ENCODE data around the gene ANXA4. TPM values are rescaled to one million over a fixed set of nuclear protein-coding genes. Genes with fewer than 3 reads are reported as not detected.
"Not testable (repeated sequence)": the region's sequence is repeated elsewhere in the genome, so short reads cannot be mapped to it uniquely, and the experiment has no call there.

The ANXA4 gene
- polyA plus RNA-seq, 2 donors: 25.7 to 57.0 TPM

- H3K27ac ChIP-seq (ENCODE audit: low read depth in 2 of 2, low read length in 1 of 2): no peak overlapping the region
- 55 to 69% methylated on average over 3 of the region's 3 CpGs for WGBS, 2 donors
- no peak overlapping the region for H3K4me3 ChIP-seq (ENCODE audit: low read depth in 1 of 2, low read length in 2 of 2)
Measured at GRCh38 chr2:69797836-69798289, 55.9 kb downstream of the ANXA4 start.

GRCh38 chr2:69798290-69798908 is 56.5 kb downstream of the ANXA4 start:
- 29 to 36% methylated on average over 7 of the region's 7 CpGs for WGBS, 2 donors
- Histone ChIP-seq H3K4me3 (ENCODE audit: low read depth in 1 of 2, low read length in 2 of 2) (peak overlapping the region; percentile 11 to 32), H3K27ac (ENCODE audit: low read depth in 2 of 2, low read length in 1 of 2) (peak overlapping the region; percentile 12 to 61), H3K9me3 (ENCODE audit: control insufficient read depth in 2 of 2, insufficient read depth in 1 of 2, low read depth in 1 of 2, low read length in 1 of 2) (no peaks in the 10 kb centered on the region), H3K36me3 (ENCODE audit: control insufficient read depth in 2 of 2, insufficient read depth in 2 of 2, low read length in 1 of 2) (peaks cover 0 to 4% of the 10 kb centered on the region in 2 donors), H3K4me1 (ENCODE audit: control insufficient read depth in 2 of 2, insufficient read depth in 2 of 2, low read length in 1 of 2) (peaks cover 0 to 2% of the 10 kb centered on the region in 2 donors), H3K27me3 (ENCODE audit: control insufficient read depth in 1 of 2, insufficient read depth in 2 of 2, low read length in 2 of 2) (no peaks in the 10 kb centered on the region)

More at GRCh38 chr2:69797836-69798289, 55.9 kb downstream of the ANXA4 start:
- no peaks in the 10 kb centered on the region for H3K9me3 ChIP-seq (ENCODE audit: control insufficient read depth in 2 of 2, insufficient read depth in 1 of 2, low read depth in 1 of 2, low read length in 1 of 2)
- peaks cover 0 to 4% of the 10 kb centered on the region in 2 donors for H3K36me3 ChIP-seq (ENCODE audit: control insufficient read depth in 2 of 2, insufficient read depth in 2 of 2, low read length in 1 of 2)
- H3K27me3 ChIP-seq (ENCODE audit: control insufficient read depth in 1 of 2, insufficient read depth in 2 of 2, low read length in 2 of 2): no peaks in the 10 kb centered on the region
- H3K4me1 ChIP-seq (ENCODE audit: control insufficient read depth in 2 of 2, insufficient read depth in 2 of 2, low read length in 1 of 2): peaks cover 0 to 2% of the 10 kb centered on the region in 2 donors

DNA sequence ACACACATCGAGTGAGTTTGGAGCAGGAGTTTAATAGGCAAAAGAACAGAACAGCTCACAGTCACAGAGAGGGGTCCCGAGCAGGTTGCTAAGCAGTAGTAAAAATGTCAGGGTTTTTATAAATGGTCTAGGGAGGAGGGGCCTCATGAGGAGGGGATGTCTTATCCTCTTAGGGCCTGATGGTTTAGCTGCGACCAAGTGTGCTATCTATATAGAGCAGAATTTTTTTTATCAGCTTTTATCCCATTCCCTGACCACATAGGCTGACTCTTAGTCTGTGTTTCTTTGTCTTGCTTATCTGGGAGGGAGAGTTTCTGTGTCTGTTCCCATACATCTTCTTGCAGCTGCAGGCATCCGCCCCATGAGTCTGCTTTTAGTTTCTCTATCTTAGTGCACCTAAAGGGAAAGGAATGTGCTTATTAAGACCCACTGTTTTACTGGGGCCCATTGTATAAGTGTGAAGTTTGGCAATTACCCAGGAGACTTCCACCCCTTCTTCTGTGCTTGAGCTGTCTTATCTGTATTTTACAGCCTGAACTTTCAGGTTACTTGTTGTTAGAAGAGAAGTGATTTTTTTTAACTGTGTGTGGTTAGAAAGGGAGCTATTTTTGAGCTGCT is 57.1 kb downstream of the ANXA4 start:
- Histone ChIP-seq H3K27me3 (ENCODE audit: control insufficient read depth in 1 of 2, insufficient read depth in 2 of 2, low read length in 2 of 2) (no peaks in the 10 kb centered on the region), H3K4me3 (ENCODE audit: low read depth in 1 of 2, low read length in 2 of 2) (no peak overlapping the region), H3K36me3 (ENCODE audit: control insufficient read depth in 2 of 2, insufficient read depth in 2 of 2, low read length in 1 of 2) (peaks cover 0 to 2% of the 10 kb centered on the region in 2 donors), H3K27ac (ENCODE audit: low read depth in 2 of 2, low read length in 1 of 2) (peak overlapping the region; percentile 12 to 33), H3K9me3 (ENCODE audit: control insufficient read depth in 2 of 2, insufficient read depth in 1 of 2, low read depth in 1 of 2, low read length in 1 of 2) (no peaks in the 10 kb centered on the region), H3K4me1 (ENCODE audit: control insufficient read depth in 2 of 2, insufficient read depth in 2 of 2, low read length in 1 of 2) (peaks cover 0 to 2% of the 10 kb centered on the region in 2 donors)
- 39 to 61% methylated on average over 4 of the region's 4 CpGs for WGBS, 2 donors

GRCh38 chr2:69801745-69802290 is 59.9 kb downstream of the ANXA4 start:
- 92 to 97% methylated on average over 1 of the region's 1 CpG for WGBS, 2 donors
- Histone ChIP-seq H3K4me3 (ENCODE audit: low read depth in 1 of 2, low read length in 2 of 2) (no peak overlapping the region), H3K36me3 (ENCODE audit: control insufficient read depth in 2 of 2, insufficient read depth in 2 of 2, low read length in 1 of 2) (peaks cover 4 to 10% of the 10 kb centered on the region in 2 donors), H3K9me3 (ENCODE audit: control insufficient read depth in 2 of 2, insufficient read depth in 1 of 2, low read depth in 1 of 2, low read length in 1 of 2) (no peaks in the 10 kb centered on the region), H3K27ac (ENCODE audit: low read depth in 2 of 2, low read length in 1 of 2) (no peak overlapping the region), H3K27me3 (ENCODE audit: control insufficient read depth in 1 of 2, insufficient read depth in 2 of 2, low read length in 2 of 2) (no peaks in the 10 kb centered on the region), H3K4me1 (ENCODE audit: control insufficient read depth in 2 of 2, insufficient read depth in 2 of 2, low read length in 1 of 2) (peaks cover 0 to 4% of the 10 kb centered on the region in 2 donors)

- H3K36me3 ChIP-seq (ENCODE audit: control insufficient read depth in 2 of 2, insufficient read depth in 2 of 2, low read length in 1 of 2): peaks cover 4 to 14% of the 10 kb centered on the region in 2 donors
- H3K27me3 ChIP-seq (ENCODE audit: control insufficient read depth in 1 of 2, insufficient read depth in 2 of 2, low read length in 2 of 2); H3K4me1 ChIP-seq (ENCODE audit: control insufficient read depth in 2 of 2, insufficient read depth in 2 of 2, low read length in 1 of 2); H3K27ac ChIP-seq (ENCODE audit: low read depth in 2 of 2, low read length in 1 of 2); H3K9me3 ChIP-seq (ENCODE audit: control insufficient read depth in 2 of 2, insufficient read depth in 1 of 2, low read depth in 1 of 2, low read length in 1 of 2); H3K4me3 ChIP-seq (ENCODE audit: low read depth in 1 of 2, low read length in 2 of 2): not testable (repeated sequence)
- 85 to 90% methylated on average over 4 of the region's 4 CpGs for WGBS, 2 donors
Measured at GRCh38 chr2:69802781-69803367, 60.9 kb downstream of the ANXA4 start.

DNA sequence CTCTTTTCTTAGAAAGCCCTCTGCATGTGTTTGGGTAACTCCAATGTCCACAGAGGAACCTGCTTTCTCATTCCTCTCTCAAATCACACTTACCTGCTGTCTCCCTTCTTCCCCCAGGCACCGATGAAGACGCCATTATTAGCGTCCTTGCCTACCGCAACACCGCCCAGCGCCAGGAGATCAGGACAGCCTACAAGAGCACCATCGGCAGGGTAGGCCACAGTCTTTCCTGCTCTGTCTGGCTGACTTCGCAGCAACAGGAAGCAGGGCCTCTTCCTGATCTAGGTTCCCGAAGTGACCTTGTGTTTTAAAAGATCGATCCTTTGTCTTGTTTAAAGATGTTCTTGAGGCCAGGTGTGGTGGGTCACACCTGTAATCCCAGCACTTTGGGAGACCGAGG is 62.5 kb downstream of the ANXA4 start:
- Histone ChIP-seq H3K36me3 (ENCODE audit: control insufficient read depth in 2 of 2, insufficient read depth in 2 of 2, low read length in 1 of 2) (peaks cover 6 to 15% of the 10 kb centered on the region in 2 donors), H3K27me3 (ENCODE audit: control insufficient read depth in 1 of 2, insufficient read depth in 2 of 2, low read length in 2 of 2) (no peaks in the 10 kb centered on the region), H3K4me1 (ENCODE audit: control insufficient read depth in 2 of 2, insufficient read depth in 2 of 2, low read length in 1 of 2) (peaks cover 0 to 2% of the 10 kb centered on the region in 2 donors), H3K4me3 (ENCODE audit: low read depth in 1 of 2, low read length in 2 of 2) (no peak overlapping the region), H3K27ac (ENCODE audit: low read depth in 2 of 2, low read length in 1 of 2) (no peak overlapping the region), H3K9me3 (ENCODE audit: control insufficient read depth in 2 of 2, insufficient read depth in 1 of 2, low read depth in 1 of 2, low read length in 1 of 2) (no peaks in the 10 kb centered on the region)
- 79 to 81% methylated on average over 11 of the region's 11 CpGs for WGBS, 2 donors

GRCh38 chr2:69805887-69806286 is 64.0 kb downstream of the ANXA4 start:
- peaks cover 0 to 2% of the 10 kb centered on the region in 2 donors for H3K4me1 ChIP-seq (ENCODE audit: control insufficient read depth in 2 of 2, insufficient read depth in 2 of 2, low read length in 1 of 2)
- H3K4me3 ChIP-seq (ENCODE audit: low read depth in 1 of 2, low read length in 2 of 2): no peak overlapping the region
- H3K27me3 ChIP-seq (ENCODE audit: control insufficient read depth in 1 of 2, insufficient read depth in 2 of 2, low read length in 2 of 2): no peaks in the 10 kb centered on the region
- no peaks in the 10 kb centered on the region for H3K9me3 ChIP-seq (ENCODE audit: control insufficient read depth in 2 of 2, insufficient read depth in 1 of 2, low read depth in 1 of 2, low read length in 1 of 2)
- no peak overlapping the region for H3K27ac ChIP-seq (ENCODE audit: low read depth in 2 of 2, low read length in 1 of 2)
- WGBS, 2 donors: 90 to 96% methylated on average over 1 of the region's 1 CpG
- H3K36me3 ChIP-seq (ENCODE audit: control insufficient read depth in 2 of 2, insufficient read depth in 2 of 2, low read length in 1 of 2): peaks cover 9 to 15% of the 10 kb centered on the region in 2 donors

DNA sequence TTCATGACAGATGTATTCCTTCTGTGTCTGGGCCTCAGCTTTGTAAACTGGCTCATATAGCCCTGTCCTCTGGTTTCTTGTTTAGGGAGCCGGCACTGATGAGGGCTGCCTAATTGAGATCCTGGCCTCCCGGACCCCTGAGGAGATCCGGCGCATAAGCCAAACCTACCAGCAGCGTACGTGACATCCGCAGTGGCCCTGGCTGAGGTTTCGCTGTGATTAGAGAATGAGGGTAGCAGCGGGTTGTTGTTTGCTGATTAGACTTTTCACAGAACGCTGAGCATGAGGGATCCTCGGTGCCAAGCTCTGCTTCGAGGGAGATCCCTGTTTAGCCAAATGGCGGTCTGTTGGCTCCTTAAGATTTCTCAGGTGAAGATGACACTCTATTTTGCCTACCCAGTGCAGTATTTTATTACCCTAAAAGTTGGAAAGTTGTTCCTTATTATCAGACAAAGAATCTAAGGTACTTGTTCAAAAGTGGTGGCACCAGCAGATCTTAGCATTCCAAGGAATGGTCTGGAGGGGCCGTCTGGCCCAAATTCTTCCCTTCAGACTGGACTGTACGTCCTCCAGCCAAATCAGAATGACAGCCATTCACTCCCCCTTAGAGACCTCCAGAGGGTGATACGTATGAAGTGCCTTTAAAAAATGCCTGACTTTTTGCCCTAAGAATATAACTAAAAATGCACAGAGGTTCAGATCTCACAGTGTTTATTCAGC is 66.0 kb downstream of the ANXA4 start:
- WGBS, 2 donors: 93% methylated on average over 16 of the region's 16 CpGs
- no peak overlapping the region for H3K4me3 ChIP-seq (ENCODE audit: low read depth in 1 of 2, low read length in 2 of 2)
- peaks cover 12 to 19% of the 10 kb centered on the region in 2 donors for H3K36me3 ChIP-seq (ENCODE audit: control insufficient read depth in 2 of 2, insufficient read depth in 2 of 2, low read length in 1 of 2)
- H3K4me1 ChIP-seq (ENCODE audit: control insufficient read depth in 2 of 2, insufficient read depth in 2 of 2, low read length in 1 of 2): peaks cover 0 to 2% of the 10 kb centered on the region in 2 donors
- H3K27ac ChIP-seq (ENCODE audit: low read depth in 2 of 2, low read length in 1 of 2): no peak overlapping the region
- H3K9me3 ChIP-seq (ENCODE audit: control insufficient read depth in 2 of 2, insufficient read depth in 1 of 2, low read depth in 1 of 2, low read length in 1 of 2): no peaks in the 10 kb centered on the region
- no peaks in the 10 kb centered on the region for H3K27me3 ChIP-seq (ENCODE audit: control insufficient read depth in 1 of 2, insufficient read depth in 2 of 2, low read length in 2 of 2)

DNA sequence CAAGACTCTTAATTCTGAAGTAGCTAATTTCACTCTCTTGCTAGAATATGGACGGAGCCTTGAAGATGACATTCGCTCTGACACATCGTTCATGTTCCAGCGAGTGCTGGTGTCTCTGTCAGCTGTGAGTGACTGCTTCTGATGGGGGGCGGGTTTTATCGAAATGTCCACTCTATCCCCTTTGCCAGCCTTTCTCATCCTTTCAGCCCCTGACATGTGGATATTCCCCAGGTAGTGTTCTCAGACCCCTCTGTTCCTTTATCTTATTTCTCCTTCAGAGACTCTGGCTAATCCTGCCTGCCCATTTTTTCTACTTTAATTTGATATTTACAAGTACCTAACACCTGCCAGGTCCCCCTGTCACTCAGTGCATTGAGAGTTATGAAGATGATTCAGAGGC is 68.6 kb downstream of the ANXA4 start:
- Histone ChIP-seq H3K9me3 (ENCODE audit: control insufficient read depth in 2 of 2, insufficient read depth in 1 of 2, low read depth in 1 of 2, low read length in 1 of 2) (no peaks in the 10 kb centered on the region), H3K27ac (ENCODE audit: low read depth in 2 of 2, low read length in 1 of 2) (no peak overlapping the region), H3K4me1 (ENCODE audit: control insufficient read depth in 2 of 2, insufficient read depth in 2 of 2, low read length in 1 of 2) (no peaks in the 10 kb centered on the region), H3K27me3 (ENCODE audit: control insufficient read depth in 1 of 2, insufficient read depth in 2 of 2, low read length in 2 of 2) (no peaks in the 10 kb centered on the region), H3K36me3 (ENCODE audit: control insufficient read depth in 2 of 2, insufficient read depth in 2 of 2, low read length in 1 of 2) (peaks cover 12 to 15% of the 10 kb centered on the region in 2 donors), H3K4me3 (ENCODE audit: low read depth in 1 of 2, low read length in 2 of 2) (no peak overlapping the region)
- 94 to 95% methylated on average over 6 of the region's 6 CpGs for WGBS, 2 donors

Measured in esophagus (tissue), 2 donors.